WI38 (cell line): ENCODE measurements around the gene BLNK.

Experiments used
- H3K4me3 ChIP-seq: 2 replicates; pipeline ENCODE4 v1.5.1; 2011; ENCODE audit warnings: low read depth, mild to moderate bottlenecking, control low read depth, low read length
- CTCF ChIP-seq: IDR thresholded peaks from 2 replicates; pipeline ENCODE4 v1.5.1; 2012; ENCODE audit warnings: low read depth, mild to moderate bottlenecking, control low read depth, low read length

BLNK gene

GRCh38 chr10:96236876-96237275, 34.5 kb downstream of the BLNK start:
- H3K4me3 ChIP-seq: no peak overlapping the region
- no peak for TF ChIP-seq CTCF

GRCh38 chr10:96236090-96236478, 35.3 kb downstream of the BLNK start:
- TF ChIP-seq CTCF: no peak
- H3K4me3 ChIP-seq: no peak overlapping the region

GRCh38 chr10:96235326-96236089, 35.9 kb downstream of the BLNK start:
- TF ChIP-seq CTCF: no peak
- no peak overlapping the region for H3K4me3 ChIP-seq

GRCh38 chr10:96233959-96234358, 37.4 kb downstream of the BLNK start:
- H3K4me3 ChIP-seq: no peak overlapping the region
- no peak for TF ChIP-seq CTCF

- TF ChIP-seq CTCF: no peak
- H3K4me3 ChIP-seq: no peak overlapping the region
Observed at GRCh38 chr10:96230527-96230926, 40.8 kb downstream of the BLNK start.

- no peak overlapping the region for H3K4me3 ChIP-seq
- peak; percentile 82 for TF ChIP-seq CTCF
Observed at GRCh38 chr10:96229568-96230030, 41.8 kb downstream of the BLNK start.

- H3K4me3 ChIP-seq: no peak overlapping the region
- no peak for TF ChIP-seq CTCF
Observed at GRCh38 chr10:96228408-96228994, 42.9 kb downstream of the BLNK start.
